Esophagus squamous epithelium (tissue), 5 donors: Measurements from ENCODE around the gene DACT3. TPM values are rescaled to one million over a fixed set of nuclear protein-coding genes. Genes with fewer than 3 reads are reported as not detected.

Experiments
- DNase-seq: peaks from one replicate; lab custom pipeline; 2025; lab: John Stamatoyannopoulos, UW
- H3K27ac ChIP-seq, 4 donors: fragments of 200-600 bp; sonication (generic); one replicate each; pipeline ENCODE4 v1.5.1; 2016 to 2019; ENCODE audit warnings: mild to moderate bottlenecking in 1 of 4
- H3K27me3 ChIP-seq, 4 donors: fragments of 200-600 bp; sonication (generic); 1 replicate in 3 of 4; 2 replicates in 1 of 4; pipeline versions ENCODE4 v1.5.1 to v1.6.0; 2017 to 2021; ENCODE audit warnings: antibody characterized with exemption in 1 of 4
- H3K36me3 ChIP-seq, 3 donors: fragments of 200-600 bp; sonication (generic); one replicate each; pipeline ENCODE4 v1.5.1; 2016 to 2019
- H3K4me1 ChIP-seq, 3 donors: fragments of 200-600 bp; sonication (generic); one replicate each; pipeline ENCODE4 v1.5.1; 2017 to 2019
- H3K4me3 ChIP-seq, 4 donors: fragments of 200-600 bp; sonication (generic); 1 replicate in 3 of 4; 2 replicates in 1 of 4; pipeline ENCODE4 v1.5.1; 2016 to 2019; ENCODE audit warnings: mild to moderate bottlenecking in 2 of 4, moderate library complexity in 1 of 4
- H3K9me3 ChIP-seq, 3 donors: fragments of 200-600 bp; sonication (generic); one replicate each; pipeline ENCODE4 v1.5.1; 2016 to 2019
- CTCF ChIP-seq, 6 experiments: fragments of 450-650 bp in 4 of 6; fragments of 200-600 bp in 2 of 6; sonication (generic) in 2 of 6; IDR thresholded peaks; one replicate each; pipeline ENCODE4 v1.5.1; 2016 to 2019; ENCODE audit warnings: antibody characterized with exemption in 6 of 6, mild to moderate bottlenecking in 4 of 6, moderate library complexity in 4 of 6
- POLR2A ChIP-seq, 4 donors: fragments of 450-650 bp; IDR thresholded peaks; one replicate each; pipeline ENCODE4 v1.6.1; 2017; ENCODE audit warnings: antibody characterized with exemption in 4 of 4, mild to moderate bottlenecking in 4 of 4, moderate library complexity in 3 of 4
- WGBS, 2 donors: methylation state at CpG; one replicate each; pipeline ENCODE4 v1.1.5; 2018; 5-methylcytosine and 5-hydroxymethylcytosine counted together
- intact Hi-C: fragments of 100-400 bp; cut with DNase I; formaldehyde crosslinking; loops from one replicate; pipeline ENCODE4 v1.15.0; 2022
- total RNA-seq, 4 donors: library from RNA; depleted of rRNA; stranded (reverse); fragments of >200 nt; gene quantifications; one replicate each; pipeline ENCODE4 v1.1.0, GENCODE V29; 2016
- donor health status: DM: yes; HTN: yes; CAD: no.

DACT3 gene
- total RNA-seq, 4 donors from 2014 or later, result 0.22 to 5.7 (median 1.8) TPM

- intact Hi-C loops, result no loop called here
- DNase-seq, result no peak
- no peaks in the 10 kb centered on the region for H3K9me3 ChIP-seq
- peaks cover 10 to 28% (median 15%) of the 10 kb centered on the region in 3 donors for H3K4me1 ChIP-seq
- 73 to 74% methylated on average over 2 of the region's 2 CpGs for WGBS, 2 donors
- no peak for TF ChIP-seq CTCF (IDR thresholded peaks at IDR 0.05)
- peaks cover 0 to 65% (median 0%) of the 10 kb centered on the region in 4 donors for H3K27me3 ChIP-seq
- no peak overlapping the region for H3K27ac ChIP-seq
- H3K36me3 ChIP-seq, result no peaks in the 10 kb centered on the region
- H3K4me3 ChIP-seq, result no peak overlapping the region
Measured at GRCh38 chr19:46640656-46641055, 20.3 kb downstream of the DACT3 start.

- Histone ChIP-seq H3K9me3 (no peaks in the 10 kb centered on the region), H3K4me3 (peak overlapping the region; percentile 18 to 65 (median 44)), H3K36me3 (no peaks in the 10 kb centered on the region), H3K27ac (peak overlapping the region; percentile 67 to 89 (median 82)), H3K4me1 (peaks cover 10 to 36% (median 20%) of the 10 kb centered on the region in 3 donors), H3K27me3 (peaks cover 0 to 69% (median 0%) of the 10 kb centered on the region in 4 donors)
- WGBS, 2 donors, result 12 to 37% methylated on average over 10 to 14 of the region's 49 CpGs
- TF ChIP-seq POLR2A (IDR thresholded peaks at IDR 0.05) (no peak), CTCF (IDR thresholded peaks at IDR 0.05) (no peak)
- DNase-seq, result no peak
- intact Hi-C loops, result no loop called here
Measured at GRCh38 chr19:46639358-46640182, 21.4 kb downstream of the DACT3 start.

- H3K4me1 ChIP-seq, result peaks cover 18 to 51% (median 29%) of the 10 kb centered on the region in 3 donors
- WGBS, 2 donors, result 74 to 78% methylated on average over 14 of the region's 14 CpGs
- TF ChIP-seq CTCF (IDR thresholded peaks at IDR 0.05) (no peak), POLR2A (IDR thresholded peaks at IDR 0.05) (no peak)
Measured at GRCh38 chr19:46637224-46637623, 23.8 kb downstream of the DACT3 start.

GRCh38 chr19:46635920-46636761, 24.8 kb downstream of the DACT3 start, which contains the start of gene GNG8:
Gene GNG8, minus strand, starts transcription at chr19:46636202. Its CDS starts 1,520 bp downstream, at chr19:46634682.
- no peak for DNase-seq
- TF ChIP-seq CTCF (IDR thresholded peaks at IDR 0.05) (no peak), POLR2A (IDR thresholded peaks at IDR 0.05) (no peak)
- H3K9me3 ChIP-seq, result no peaks in the 10 kb centered on the region
- H3K4me3 ChIP-seq, result no peak within 1 kb of the TSS
- no peak within 1 kb of the TSS for H3K27ac ChIP-seq
- peaks cover 18 to 57% (median 33%) of the 10 kb centered on the region in 3 donors for H3K4me1 ChIP-seq
- peaks cover 0 to 95% (median 0%) of the 10 kb centered on the region in 4 donors for H3K27me3 ChIP-seq
- intact Hi-C loops, result no loop called here
- H3K36me3 ChIP-seq, result no peaks in the 10 kb centered on the region
- WGBS, 2 donors, result 30 to 39% methylated on average over 25 to 30 of the region's 34 CpGs

More at GRCh38 chr19:46637224-46637623, 23.8 kb downstream of the DACT3 start:
- no peak for DNase-seq
- peaks cover 0 to 92% (median 0%) of the 10 kb centered on the region in 4 donors for H3K27me3 ChIP-seq
- intact Hi-C loops, result no loop called here
- no peaks in the 10 kb centered on the region for H3K9me3 ChIP-seq
- no peak overlapping the region for H3K4me3 ChIP-seq
- no peaks in the 10 kb centered on the region for H3K36me3 ChIP-seq
- H3K27ac ChIP-seq, result no peak overlapping the region
